ENCODE results near the gene SLC7A1.

Gene SLC7A1

DNA sequence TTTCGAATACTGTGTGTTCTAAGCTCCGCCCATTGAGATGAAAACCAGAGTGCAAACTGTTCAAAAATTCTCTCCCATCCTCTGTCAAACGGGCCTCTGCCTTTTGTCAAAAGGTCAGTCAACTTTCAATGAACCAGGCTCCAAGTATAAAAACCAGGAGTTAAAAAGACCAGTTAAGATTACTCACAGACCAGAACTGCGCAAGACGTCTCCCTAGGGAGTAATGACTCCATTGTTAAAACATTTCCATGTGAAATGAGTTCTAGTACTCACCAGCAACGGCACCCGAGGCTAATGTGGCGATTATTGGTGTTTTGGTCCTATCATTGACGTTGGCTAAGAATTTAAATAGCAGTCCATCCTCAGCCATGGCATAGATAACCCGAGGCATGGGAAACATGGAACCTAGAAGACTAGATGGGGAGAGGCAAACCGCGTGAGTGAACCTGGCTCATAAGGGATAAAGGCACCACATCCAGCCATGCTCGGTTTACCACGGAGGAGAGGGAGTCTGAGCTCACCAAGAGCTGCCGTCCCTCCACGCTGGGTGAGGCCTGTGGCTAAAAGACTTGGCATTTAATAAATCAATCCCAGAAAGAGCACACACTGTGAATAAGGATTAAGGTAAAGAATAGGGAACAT, 73.3 kb downstream of the SLC7A1 start:
- TF ChIP-seq, protein P1, sequence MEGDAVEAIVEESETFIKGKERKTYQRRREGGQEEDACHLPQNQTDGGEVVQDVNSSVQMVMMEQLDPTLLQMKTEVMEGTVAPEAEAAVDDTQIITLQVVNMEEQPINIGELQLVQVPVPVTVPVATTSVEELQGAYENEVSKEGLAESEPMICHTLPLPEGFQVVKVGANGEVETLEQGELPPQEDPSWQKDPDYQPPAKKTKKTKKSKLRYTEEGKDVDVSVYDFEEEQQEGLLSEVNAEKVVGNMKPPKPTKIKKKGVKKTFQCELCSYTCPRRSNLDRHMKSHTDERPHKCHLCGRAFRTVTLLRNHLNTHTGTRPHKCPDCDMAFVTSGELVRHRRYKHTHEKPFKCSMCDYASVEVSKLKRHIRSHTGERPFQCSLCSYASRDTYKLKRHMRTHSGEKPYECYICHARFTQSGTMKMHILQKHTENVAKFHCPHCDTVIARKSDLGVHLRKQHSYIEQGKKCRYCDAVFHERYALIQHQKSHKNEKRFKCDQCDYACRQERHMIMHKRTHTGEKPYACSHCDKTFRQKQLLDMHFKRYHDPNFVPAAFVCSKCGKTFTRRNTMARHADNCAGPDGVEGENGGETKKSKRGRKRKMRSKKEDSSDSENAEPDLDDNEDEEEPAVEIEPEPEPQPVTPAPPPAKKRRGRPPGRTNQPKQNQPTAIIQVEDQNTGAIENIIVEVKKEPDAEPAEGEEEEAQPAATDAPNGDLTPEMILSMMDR (conservative IDR thresholded peaks at IDR 0.05): no peak
- peak overlapping the region; percentile 20; the same call in 1 of the 2 replicates for H3K27ac ChIP-seq

DNA sequence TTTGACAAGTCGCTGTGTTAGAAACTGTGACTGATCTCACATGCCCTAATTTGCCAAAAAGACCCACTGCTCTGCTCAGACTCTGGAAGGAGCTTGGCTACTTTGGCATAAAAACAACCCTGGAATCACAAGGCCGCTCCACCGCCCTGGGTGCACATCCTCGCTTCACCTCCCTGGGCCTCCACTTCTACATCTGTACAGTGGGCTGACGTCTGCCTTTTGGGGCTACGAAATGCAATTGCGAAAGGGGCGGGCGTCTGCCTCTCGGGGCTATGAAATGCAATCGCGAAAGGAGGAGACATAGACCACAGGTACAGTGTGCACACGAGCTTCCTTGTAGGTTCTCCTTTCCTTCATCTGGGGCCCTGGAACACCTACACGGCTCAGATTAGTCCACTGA, 74.2 kb downstream of the SLC7A1 start:
- TF ChIP-seq, protein P1 (conservative IDR thresholded peaks at IDR 0.05): no peak
- no peak overlapping the region for H3K27ac ChIP-seq

DNA sequence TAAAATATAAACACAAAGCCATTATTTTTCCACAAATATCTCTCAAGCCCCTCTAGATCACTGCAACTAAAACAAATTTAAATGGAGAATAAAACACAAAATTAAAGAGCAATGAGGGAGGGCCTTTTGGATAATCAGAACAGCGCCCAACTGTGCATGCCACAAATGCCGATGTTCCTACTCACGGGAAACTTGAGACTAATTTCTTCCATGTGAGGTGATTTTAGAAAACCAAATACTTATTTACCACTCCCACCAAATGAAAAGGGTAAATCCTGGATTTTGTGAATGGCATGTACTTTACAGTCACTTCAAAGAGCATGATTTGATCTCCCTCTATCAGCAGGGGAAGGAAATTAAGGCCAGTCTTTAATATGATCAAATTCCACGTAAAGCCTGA, 74.8 kb downstream of the SLC7A1 start:
- TF ChIP-seq, protein P1 (conservative IDR thresholded peaks at IDR 0.05): no peak
- no peak overlapping the region for H3K27ac ChIP-seq

DNA sequence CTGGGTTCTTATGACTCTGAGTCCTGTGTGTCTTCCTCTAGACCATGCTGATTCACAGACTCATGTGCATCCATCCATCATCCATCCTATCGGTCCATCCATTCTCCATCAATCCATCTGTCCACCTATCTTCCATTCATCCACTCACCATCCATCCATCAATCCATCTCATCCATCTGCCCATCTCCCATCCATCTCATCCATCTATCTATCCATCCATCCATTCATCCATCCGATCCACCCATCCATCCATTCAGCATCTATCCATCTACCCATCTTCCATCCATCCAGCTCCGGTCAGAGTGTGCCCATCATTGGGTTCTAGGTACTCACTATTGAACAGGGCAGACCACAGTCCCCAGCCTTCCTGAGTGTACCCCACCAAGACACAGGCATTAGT, 75.6 kb downstream of the SLC7A1 start:
- H3K27ac ChIP-seq: no peak overlapping the region
- TF ChIP-seq, protein P1 (conservative IDR thresholded peaks at IDR 0.05): no peak

DNA sequence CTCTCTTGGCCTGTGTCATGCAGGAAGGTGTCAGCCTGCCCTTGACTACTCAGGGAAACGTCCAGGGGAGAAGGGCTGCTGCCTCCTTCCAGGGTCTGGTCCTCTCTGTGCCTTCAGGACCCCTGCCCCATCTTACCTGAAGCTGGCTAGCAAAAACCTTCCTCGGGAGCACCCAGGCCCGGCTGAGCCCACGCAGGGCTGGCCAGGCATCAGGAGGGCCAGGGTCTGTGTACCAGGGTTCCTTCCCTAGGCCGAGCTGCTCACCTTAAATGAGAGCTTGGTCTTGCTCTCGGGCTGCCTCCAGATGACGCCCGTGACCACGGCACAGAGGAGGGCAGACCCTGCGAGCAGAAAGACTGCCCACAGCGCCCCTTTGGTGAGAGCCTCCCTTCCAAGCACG, 78.6 kb downstream of the SLC7A1 start:
- TF ChIP-seq, protein P1 (conservative IDR thresholded peaks at IDR 0.05): no peak
- H3K27ac ChIP-seq: no peak overlapping the region

DNA sequence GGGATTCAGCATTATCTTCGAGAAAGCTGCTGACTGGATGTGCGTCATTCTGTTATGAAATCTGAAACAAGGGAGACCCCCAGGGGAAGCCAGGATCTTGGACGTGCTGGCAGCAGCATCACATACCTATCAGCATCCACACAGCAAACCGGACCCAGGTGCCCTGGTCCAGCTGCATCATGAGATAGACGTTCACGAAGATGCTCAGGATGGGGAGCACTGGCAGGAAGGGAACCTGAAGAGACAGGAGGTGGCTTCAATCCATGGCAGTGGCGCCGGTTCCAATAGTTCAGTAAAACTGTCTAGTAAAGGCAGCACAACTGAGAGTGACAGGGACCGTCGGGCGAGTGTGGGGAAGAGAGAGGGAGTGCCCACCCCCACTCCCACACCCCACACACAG, 79.5 kb downstream of the SLC7A1 start:
- TF ChIP-seq, protein P1 (conservative IDR thresholded peaks at IDR 0.05): no peak

DNA sequence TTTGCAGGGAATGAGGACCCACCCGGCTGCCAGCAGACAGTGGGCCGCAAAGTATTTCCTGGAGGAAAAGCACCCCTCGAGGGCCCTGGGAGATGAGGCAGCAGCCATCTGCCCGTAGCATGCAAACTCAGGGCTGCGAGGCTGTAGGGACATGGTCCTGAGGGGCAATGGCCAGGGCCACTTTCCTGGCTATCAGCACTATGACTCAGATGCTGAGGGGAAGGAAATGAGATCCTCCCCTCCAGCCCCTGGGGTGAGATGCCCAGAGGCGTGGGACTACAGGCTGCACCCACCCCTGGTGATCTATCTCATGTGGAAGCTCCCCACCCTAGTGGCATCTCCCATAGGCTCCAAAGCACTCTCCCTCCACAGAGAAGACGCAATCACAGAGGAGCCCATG, 80.1 kb downstream of the SLC7A1 start:
- H3K27ac ChIP-seq: no peak overlapping the region
- TF ChIP-seq, protein P1 (conservative IDR thresholded peaks at IDR 0.05): no peak

More for the DNA sequence above, 79.5 kb downstream of the SLC7A1 start:
- no peak overlapping the region for H3K27ac ChIP-seq
